ENCODE results near the gene LRRC17. TPM values are rescaled to one million over a fixed set of nuclear protein-coding genes. Genes with fewer than 3 reads are reported as not detected.
A peak's percentile ranks its signal among the peaks of the same experiment; 100 is the strongest.

The LRRC17 gene
- total and polyA plus RNA-seq, 9 of the 15 experiments (the other 6 are each of a cell fraction or from before 2014, with no cell fraction given), result 0.03 to 0.18 (median 0.12) TPM; not detected in 5

DNA sequence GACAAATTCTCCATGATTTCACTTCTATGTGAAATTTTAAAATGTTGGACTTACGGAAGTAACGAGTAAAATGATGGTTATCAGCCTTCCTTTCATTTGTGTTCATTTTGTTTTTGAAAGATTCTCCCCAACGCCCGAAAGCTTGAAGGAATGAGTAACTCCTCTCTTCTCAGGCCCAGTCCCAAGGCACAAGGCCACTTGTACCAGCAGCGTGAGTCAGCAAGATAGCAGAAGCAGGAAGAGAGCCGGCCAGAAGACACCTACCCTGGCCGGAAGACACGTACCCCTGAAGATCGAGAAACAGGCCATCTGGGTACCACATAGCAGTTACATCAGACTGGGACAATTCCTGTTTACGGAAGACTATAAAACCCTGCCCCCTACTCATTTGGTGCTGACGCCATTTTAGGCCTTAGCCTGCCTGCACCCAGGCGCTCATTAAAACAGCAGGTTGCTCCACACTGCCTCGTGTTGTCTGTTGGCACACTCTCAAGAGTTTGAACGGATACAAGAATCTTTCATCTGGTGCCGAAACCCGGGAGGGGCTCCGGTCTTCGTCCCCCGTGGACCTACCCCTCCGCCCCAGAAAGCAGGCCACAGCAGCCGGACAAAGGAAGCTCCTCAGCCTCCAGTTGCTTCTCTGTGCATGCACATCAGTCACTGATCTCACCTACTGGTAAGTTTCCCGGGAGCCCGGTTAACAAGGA is 60.4 kb downstream of the LRRC17 start (continued):
- TF ChIP-seq, protein P1, sequence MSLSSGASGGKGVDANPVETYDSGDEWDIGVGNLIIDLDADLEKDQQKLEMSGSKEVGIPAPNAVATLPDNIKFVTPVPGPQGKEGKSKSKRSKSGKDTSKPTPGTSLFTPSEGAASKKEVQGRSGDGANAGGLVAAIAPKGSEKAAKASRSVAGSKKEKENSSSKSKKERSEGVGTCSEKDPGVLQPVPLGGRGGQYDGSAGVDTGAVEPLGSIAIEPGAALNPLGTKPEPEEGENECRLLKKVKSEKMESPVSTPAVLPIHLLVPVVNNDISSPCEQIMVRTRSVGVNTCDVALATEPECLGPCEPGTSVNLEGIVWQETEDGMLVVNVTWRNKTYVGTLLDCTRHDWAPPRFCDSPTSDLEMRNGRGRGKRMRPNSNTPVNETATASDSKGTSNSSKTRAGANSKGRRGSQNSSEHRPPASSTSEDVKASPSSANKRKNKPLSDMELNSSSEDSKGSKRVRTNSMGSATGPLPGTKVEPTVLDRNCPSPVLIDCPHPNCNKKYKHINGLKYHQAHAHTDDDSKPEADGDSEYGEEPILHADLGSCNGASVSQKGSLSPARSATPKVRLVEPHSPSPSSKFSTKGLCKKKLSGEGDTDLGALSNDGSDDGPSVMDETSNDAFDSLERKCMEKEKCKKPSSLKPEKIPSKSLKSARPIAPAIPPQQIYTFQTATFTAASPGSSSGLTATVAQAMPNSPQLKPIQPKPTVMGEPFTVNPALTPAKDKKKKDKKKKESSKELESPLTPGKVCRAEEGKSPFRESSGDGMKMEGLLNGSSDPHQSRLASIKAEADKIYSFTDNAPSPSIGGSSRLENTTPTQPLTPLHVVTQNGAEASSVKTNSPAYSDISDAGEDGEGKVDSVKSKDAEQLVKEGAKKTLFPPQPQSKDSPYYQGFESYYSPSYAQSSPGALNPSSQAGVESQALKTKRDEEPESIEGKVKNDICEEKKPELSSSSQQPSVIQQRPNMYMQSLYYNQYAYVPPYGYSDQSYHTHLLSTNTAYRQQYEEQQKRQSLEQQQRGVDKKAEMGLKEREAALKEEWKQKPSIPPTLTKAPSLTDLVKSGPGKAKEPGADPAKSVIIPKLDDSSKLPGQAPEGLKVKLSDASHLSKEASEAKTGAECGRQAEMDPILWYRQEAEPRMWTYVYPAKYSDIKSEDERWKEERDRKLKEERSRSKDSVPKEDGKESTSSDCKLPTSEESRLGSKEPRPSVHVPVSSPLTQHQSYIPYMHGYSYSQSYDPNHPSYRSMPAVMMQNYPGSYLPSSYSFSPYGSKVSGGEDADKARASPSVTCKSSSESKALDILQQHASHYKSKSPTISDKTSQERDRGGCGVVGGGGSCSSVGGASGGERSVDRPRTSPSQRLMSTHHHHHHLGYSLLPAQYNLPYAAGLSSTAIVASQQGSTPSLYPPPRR (CRISPR knock-in tag; IDR thresholded peaks at IDR 0.05; ENCODE audit: borderline replicate concordance), result no peak
- TF ChIP-seq, protein P2, sequence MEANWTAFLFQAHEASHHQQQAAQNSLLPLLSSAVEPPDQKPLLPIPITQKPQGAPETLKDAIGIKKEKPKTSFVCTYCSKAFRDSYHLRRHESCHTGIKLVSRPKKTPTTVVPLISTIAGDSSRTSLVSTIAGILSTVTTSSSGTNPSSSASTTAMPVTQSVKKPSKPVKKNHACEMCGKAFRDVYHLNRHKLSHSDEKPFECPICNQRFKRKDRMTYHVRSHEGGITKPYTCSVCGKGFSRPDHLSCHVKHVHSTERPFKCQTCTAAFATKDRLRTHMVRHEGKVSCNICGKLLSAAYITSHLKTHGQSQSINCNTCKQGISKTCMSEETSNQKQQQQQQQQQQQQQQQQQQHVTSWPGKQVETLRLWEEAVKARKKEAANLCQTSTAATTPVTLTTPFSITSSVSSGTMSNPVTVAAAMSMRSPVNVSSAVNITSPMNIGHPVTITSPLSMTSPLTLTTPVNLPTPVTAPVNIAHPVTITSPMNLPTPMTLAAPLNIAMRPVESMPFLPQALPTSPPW (CRISPR knock-in tag; IDR thresholded peaks at IDR 0.05), result peak; percentile 41; the same call in 1 of the 2 replicates
- TF ChIP-seq RHOXF2B (CRISPR knock-in tag; conservative IDR thresholded peaks at IDR 0.05), result no peak
- TF ChIP-seq MIER1 (IDR thresholded peaks at IDR 0.05; ENCODE audit: low read depth), result 0 out of 2 replicates have a peak, but pooled peaks have one; percentile 23
- TF ChIP-seq ZNF408 (CRISPR knock-in tag; IDR thresholded peaks at IDR 0.05; ENCODE audit: low read depth), result no peak
- TF ChIP-seq NFXL1 (CRISPR knock-in tag; IDR thresholded peaks at IDR 0.05), result no peak
- TF ChIP-seq, protein P3, sequence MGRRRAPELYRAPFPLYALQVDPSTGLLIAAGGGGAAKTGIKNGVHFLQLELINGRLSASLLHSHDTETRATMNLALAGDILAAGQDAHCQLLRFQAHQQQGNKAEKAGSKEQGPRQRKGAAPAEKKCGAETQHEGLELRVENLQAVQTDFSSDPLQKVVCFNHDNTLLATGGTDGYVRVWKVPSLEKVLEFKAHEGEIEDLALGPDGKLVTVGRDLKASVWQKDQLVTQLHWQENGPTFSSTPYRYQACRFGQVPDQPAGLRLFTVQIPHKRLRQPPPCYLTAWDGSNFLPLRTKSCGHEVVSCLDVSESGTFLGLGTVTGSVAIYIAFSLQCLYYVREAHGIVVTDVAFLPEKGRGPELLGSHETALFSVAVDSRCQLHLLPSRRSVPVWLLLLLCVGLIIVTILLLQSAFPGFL (CRISPR knock-in tag; IDR thresholded peaks at IDR 0.05), result no peak
- TF ChIP-seq JUNB (CRISPR knock-in tag; conservative IDR thresholded peaks at IDR 0.05), result no peak; the same call in 1 of the 2 replicates
- TF ChIP-seq, protein P4, sequence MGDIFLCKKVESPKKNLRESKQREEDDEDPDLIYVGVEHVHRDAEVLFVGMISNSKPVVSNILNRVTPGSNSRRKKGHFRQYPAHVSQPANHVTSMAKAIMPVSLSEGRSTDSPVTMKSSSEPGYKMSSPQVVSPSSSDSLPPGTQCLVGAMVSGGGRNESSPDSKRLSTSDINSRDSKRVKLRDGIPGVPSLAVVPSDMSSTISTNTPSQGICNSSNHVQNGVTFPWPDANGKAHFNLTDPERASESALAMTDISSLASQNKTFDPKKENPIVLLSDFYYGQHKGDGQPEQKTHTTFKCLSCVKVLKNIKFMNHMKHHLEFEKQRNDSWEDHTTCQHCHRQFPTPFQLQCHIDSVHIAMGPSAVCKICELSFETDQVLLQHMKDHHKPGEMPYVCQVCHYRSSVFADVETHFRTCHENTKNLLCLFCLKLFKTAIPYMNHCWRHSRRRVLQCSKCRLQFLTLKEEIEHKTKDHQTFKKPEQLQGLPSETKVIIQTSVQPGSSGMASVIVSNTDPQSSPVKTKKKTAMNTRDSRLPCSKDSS (IDR thresholded peaks at IDR 0.05; ENCODE audit: low read depth, partially characterized antibody), result no peak
- no peak for TF ChIP-seq TCF7 (IDR thresholded peaks at IDR 0.05; ENCODE audit: borderline replicate concordance)
- TF ChIP-seq CBX8 (IDR thresholded peaks at IDR 0.05; ENCODE audit: borderline replicate concordance, extremely low read depth, low read depth, low read length, poor library complexity, severe bottlenecking), result no peak
- TF ChIP-seq HDGF (IDR thresholded peaks at IDR 0.05), result no peak
- TF ChIP-seq, protein P5, sequence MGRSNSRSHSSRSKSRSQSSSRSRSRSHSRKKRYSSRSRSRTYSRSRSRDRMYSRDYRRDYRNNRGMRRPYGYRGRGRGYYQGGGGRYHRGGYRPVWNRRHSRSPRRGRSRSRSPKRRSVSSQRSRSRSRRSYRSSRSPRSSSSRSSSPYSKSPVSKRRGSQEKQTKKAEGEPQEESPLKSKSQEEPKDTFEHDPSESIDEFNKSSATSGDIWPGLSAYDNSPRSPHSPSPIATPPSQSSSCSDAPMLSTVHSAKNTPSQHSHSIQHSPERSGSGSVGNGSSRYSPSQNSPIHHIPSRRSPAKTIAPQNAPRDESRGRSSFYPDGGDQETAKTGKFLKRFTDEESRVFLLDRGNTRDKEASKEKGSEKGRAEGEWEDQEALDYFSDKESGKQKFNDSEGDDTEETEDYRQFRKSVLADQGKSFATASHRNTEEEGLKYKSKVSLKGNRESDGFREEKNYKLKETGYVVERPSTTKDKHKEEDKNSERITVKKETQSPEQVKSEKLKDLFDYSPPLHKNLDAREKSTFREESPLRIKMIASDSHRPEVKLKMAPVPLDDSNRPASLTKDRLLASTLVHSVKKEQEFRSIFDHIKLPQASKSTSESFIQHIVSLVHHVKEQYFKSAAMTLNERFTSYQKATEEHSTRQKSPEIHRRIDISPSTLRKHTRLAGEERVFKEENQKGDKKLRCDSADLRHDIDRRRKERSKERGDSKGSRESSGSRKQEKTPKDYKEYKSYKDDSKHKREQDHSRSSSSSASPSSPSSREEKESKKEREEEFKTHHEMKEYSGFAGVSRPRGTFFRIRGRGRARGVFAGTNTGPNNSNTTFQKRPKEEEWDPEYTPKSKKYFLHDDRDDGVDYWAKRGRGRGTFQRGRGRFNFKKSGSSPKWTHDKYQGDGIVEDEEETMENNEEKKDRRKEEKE (IDR thresholded peaks at IDR 0.05; ENCODE audit: borderline replicate concordance in 1 of 2, control insufficient read depth in 1 of 2, low read depth in 2 of 2, low read length in 1 of 2), result 0 out of 4 replicates have a peak, but pooled peaks of 1 of the 2 experiments have one; percentile 39
